Stimulated activated CD4-positive, alpha-beta T cell treated with anti-CD3 and anti-CD28 coated beads, Interleukin-1b, Interleukin-23, amount 100 ng/mL, for 4 hours (primary cell): Measurements from ENCODE around the gene LAMB1.
"Not testable (repeated sequence)": the region's sequence is repeated elsewhere in the genome, so short reads cannot be mapped to it uniquely, and the experiment has no call there.

Source experiments
- DNase-seq, 2 donors: peaks; one replicate each; pipeline ENCODE4 v3.0.0-alpha.2; 2020; ENCODE audit warnings: low read depth in 2 of 2

LAMB1 gene

DNA sequence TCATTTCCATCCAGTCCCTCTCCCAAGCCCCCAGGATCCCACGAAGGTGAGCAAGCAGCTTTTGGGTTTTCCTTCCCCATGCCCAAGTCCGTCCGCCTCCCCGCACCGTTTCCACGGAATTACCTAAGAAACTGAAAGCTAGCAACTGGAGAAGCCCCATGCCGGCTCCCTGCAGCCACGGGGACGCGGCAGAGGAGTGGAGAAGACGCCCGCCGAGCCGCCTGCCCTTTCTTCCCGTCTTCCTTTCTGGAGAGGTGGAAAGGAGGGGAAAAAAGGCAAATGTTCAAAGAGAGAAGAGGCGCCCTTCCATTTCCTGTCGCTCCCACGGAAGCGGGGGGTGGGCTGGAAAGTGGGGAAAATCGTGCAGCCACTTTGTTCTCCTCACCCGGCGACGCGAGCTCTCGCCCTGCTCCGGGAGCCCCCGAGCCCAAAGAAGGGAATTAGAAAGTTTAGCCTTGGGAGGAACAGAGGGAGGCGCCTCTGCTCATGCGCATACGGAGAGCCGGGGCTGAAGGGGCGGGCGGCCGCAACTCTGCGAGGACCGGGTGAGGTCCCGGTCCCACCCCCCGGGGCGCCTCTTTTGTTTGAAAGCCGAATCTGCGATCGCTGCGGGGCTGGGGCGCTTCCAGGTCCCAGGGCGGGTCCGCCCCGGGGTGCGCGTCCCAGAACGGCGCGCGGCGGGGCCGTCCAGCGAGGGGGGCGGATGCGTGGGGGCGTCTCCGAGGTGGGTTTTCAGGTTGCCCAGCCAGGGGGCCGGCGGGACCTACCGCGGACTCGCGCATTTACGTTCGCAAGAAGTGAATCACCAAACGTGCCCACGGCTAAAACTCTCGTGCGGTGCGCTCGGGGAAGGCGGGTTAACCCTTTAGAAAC, at the start of gene LAMB1:
TSS of gene LAMB1 (minus strand) at position 436 of the 873 bp plus-strand sequence. CDS start at position 160, 276 bp downstream.
- DNase-seq = no peak

DNA sequence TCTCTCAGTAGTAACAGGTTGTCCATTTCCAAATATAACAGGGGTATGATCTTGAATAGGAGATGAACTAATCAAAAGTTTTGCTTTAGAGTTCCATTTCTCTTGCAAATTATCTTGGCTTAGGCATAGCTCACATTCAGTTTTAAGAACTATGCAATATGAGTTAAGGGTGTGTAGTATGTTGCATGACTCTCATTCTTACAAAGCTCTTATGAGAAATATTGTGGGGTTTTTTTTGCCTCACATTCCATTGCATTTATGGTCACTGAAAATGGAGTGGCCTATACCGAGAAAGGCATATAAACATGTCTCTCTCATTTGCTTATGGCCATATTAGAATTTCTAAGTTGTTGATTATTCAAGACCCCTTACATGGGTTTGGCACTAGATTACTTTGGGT, 48.5 kb upstream of the LAMB1 start:
- DNase-seq = no peak

DNA sequence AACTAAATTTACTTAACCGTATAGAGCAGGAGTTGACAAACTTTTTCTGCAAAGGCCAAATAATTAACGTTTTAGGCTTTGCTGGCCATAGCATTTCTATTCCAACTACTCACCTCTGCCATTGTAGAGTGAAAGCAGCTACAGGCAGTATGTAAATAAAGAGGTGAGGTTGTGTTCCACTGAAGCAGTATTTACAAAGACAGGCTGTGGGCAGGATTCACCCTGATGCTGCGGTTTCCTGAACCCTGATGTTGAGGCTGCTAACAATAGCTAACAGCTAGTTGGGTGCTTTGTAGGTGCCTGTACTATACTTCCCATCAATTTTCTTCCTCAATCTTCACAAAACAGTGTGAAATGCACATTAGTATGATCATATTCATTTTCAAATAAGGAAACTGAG, 47.0 kb upstream of the LAMB1 start:
- no peak for DNase-seq

DNA sequence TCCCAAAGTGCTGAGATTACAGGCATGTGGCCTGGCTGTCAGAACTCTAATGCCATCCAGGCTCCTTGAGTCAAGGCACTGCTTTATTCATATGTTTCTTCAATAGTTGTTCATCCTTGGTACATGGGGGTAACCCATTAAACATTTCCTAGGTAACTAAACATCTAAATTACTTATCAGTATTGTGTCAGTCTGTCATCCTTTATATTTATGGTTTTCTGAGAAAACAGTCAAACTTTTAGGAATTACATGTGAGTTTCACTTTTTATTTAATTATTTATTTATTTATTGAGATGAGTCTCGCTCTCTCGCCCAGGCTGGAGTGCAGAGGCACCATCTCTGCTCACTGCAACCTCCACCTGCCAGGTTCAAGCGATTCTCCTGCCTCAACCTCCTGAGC, 45.5 kb upstream of the LAMB1 start:
- DNase-seq = no peak

DNA sequence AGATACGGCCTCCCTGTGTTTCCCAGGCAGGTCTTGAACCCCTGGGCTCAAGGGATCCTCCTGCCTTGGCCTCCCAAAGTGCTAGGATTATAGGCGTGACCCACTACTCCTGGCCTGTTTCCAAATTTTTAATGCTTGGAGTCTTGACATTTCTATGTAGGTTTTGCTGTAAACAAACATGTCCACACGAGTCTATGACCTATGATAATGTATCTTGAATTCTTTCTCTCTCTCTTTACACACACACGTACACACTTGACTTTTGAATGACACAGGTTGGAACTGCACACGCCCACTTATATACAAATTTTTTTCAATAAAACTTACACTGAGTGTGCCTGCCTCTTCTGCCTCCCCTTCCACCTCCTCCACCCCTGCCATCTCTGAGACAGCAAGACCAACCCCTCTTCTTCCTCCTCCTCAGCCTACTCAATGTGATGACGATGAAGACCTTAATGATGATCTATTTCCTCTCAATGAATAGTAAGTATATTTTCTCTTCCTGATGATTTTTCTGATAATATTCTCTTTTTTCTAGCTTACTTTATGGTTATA, 44.1 kb upstream of the LAMB1 start:
- DNase-seq = no peak

DNA sequence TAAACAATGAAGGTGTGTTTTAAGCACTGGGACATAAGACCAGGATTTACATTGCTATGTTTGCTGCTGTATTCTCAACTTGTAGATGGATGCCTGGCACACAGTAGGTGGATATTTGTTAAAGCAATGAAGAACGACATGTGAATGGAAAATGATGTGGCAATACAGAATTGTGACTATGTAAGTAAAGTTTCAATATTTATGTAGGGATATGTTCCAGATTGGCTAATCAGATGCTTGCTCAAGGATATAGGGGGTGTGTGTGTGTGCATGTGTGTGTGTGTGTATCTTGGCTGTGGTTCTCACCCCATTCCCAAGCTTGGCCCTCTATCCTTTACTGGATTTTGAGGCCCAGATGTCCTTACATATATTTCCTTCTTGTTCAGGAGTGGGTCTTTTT, 42.7 kb upstream of the LAMB1 start:
- no peak for DNase-seq

DNA sequence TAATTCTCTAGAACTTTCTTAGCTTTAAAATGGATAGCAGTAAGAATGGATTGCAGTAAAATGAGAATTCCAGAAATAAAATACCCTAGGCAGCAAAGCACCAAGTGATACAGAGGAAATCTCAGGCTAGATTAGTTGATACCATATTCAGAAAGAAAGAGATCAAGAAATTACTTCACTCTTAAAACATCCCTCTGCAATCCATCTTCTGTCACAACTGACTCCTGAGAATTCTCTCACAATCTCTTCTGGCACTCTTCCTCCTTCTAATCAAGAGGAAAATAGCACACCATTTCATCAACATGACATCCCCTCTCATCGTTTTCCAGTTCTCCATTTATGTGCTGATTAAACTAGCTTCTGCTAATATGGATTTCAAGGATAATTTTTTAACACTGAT, 42.2 kb upstream of the LAMB1 start:
- no peak for DNase-seq

DNA sequence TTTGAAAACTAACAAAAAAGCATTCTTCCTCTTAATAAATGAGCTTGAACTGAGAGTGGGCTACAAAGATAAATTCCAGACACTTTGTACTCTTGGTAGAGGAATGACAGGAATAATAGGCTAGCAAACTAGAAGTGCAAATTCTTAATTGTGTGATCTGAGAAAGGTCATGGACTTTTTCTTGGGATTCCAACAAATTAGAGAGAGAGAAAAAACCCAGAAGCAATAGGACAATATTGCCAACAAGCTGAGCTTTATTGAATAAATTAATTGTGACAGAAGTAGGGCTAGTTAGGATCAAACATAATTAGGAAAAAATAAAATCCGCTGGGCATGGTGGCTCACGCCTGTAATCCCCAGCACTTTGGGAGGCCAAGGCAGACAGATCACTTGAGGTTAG, 41.4 kb upstream of the LAMB1 start:
- DNase-seq = no peak

DNA sequence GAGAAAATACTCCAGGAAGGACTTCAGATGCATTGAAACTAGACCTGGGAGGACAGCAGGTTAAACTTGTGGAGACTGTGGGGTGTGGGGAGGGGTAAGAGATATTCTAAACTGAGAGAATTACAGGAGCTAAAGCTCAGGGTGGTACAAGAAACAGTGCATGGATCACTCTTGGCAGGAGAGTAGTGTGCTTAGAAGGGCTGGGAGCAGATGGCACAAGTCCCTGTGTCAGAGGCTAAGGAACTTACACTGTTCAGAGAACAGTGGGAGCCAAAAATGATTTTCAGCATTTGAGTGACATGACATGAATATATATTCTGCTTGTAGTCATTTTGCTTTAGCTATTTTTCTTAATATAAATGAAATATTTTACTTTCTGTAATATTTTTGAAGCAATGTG, 36.0 kb upstream of the LAMB1 start:
- no peak for DNase-seq

DNA sequence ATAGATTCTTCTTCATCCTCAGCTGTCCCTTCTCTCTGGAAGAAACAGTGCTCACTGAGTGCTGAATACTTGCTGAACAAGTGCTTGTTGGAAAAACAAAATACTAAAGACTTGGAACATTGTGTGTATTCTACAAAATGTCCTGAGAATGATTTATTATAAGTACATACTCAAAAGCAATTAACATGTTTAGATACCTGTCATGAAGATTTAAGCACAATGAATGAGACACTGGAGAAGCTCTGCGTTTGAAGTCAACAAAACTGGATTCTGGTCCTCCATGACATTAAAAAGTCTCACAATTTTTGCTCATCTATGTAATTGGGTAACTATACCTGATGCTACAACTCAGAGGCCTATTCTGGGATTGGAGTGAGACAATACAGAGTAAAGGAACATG, 34.8 kb upstream of the LAMB1 start:
- no peak for DNase-seq

DNA sequence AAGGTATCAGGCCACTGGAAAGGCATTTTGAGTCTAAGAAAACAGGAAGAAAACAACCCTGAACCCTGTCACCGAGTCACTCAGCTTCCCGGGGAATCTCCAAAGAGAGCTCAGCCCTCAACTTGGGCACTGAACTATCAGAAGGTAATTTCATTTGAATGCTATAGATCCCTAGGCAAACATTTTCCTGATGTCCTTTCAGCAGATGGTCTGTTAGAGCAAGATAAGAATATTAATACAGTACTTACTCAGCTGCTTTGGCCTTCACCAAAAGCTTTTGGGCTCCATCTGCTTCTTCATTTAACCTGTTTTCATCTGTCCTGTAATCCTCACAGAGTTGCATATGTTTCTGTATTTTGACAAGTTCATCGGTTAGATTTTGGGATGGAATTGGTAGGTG, 34.2 kb upstream of the LAMB1 start:
- DNase-seq = no peak

DNA sequence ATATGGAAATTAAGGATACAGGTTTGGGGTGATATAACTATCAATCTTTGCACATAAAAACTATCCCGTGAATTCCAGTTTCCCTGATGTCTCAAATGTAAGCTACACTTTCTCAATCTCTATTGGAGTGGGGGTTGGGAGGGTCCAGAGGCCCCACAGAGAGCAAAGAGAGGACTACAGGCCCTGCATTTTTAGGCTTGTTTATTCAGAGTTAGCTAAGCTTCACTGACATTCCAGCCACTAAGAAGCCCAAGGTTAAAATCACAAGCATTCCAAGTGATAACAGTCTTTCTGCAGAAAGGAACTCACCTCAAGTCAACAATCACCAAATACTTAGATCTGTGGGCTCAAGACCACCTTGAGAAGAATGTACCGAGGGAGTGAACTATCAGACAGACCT, 31.6 kb upstream of the LAMB1 start:
- no peak for DNase-seq

DNA sequence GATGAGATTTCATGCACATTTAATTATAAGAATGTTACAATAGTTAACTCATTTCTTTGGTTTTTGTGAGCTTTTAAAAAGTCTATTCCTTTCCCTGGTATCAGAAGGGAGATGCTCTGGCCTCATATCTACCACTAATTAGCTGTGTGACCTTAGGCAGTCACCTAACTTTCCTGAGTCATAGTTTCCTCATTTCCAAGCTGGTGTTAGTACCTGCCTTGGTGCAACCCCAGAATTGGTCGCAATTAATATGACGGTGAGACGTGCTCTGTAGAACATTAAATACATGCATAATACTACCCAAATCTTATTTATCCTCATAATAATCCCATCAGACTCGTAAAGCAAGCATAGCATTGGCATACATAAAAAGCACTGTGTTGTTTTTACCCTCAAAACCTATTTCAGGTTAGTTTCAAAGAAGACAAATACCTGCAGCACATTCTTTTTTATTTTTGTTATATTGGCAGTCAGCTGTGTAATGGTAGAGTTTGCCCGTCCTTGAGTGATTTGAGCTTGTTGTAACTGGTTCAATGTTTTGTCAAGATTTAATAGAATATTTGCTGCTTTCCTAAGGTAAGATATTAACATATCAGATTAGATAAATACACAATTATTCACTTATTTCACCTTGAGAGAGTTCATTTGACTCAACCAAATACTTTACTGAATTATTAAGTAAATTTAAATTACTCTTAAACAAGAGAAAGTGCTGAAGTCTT, 31.0 kb upstream of the LAMB1 start:
- no peak for DNase-seq

DNA sequence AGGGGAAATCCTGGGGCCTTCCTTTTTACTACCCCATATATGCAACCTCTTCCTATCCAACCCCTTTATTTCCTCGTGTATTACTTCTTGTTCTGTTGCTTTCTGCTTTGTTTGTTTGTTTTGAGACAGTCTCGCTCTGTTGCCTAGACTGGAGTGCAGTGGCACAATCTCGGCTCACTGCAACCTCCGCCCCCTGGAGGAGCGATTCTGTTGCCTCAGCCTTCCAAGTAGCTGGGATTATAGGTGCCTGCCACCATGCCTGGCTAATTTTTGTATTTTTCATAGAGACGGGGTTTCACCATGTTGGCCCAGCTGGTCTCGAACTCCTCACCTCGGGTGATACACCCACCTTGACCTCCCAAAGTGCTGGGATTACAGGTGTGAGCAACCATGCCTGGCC, 30.3 kb upstream of the LAMB1 start:
- not testable (repeated sequence) for DNase-seq

DNA sequence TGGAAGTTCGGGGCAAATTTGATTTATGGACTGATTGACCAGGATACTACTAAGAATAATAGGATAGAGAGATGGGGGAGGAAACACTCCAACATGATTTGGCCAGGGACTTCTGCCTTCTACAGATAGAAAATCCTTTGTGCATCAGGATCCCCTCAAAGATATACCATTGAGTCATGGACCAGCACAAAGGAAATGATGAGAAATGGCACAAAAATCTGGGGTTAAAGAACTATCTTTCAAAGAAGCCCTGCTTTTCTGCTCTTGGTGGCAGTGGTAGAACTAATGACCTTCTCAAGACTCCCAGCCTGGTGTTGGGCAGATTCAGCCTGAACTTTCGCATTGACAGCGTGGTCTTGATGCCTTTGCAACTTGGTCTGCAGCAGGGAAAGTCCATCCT, 27.6 kb upstream of the LAMB1 start:
- DNase-seq = no peak

DNA sequence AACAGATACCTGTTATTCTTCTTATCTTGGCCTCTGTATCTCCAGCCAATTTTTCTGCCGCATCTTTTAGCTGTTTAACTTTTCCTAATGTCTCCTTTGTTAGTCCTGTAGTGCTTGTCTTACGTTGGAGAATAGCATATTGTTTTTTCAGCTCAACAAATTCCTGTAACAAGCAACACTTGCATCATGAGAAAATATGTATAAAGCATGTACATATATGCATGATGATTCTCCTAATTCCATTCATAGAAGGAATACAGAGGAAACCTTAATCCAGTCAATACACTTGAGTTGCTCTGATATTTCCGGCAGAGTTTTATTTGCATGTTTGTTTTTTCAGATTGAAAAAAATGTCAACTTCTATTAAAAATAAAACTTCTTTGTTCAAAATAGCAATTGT, 26.1 kb upstream of the LAMB1 start:
- no peak for DNase-seq

DNA sequence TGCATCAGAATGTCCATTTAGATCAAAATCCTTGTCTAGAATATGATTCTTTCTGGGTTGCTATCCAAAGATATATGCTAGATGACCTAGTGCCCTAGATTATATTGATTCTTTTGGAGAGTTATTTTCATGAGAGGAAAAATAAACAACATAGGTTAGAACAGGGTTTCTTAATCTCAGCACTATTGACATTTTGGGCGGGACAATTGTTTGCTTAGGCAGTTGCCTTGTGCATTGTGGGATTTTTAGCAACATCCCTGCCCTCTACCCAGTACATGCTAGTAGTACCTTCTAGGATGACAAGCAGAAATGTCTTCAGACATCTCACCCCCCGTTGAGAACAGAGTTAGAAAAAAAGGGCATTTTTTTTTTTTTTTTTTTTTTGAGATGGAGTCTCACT, 25.1 kb upstream of the LAMB1 start:
- DNase-seq = no peak

DNA sequence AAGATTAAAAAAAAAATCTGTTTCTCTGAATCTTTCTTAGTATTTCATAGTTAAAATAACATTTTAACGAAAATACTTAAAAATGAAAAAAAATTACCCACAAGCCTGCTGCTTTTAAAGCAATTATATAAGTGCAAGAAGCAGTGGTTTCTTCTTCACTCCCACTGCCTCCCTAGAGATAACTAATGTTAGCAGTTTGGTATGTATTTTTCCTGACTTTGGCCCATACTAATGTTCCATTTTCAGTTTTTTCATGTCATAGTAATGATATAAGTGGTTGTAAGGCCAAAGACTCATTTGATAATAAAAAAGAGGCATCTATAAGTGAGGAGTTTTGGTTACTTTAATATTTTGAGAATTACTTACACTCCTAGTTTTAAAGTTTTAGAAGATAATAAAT, 24.3 kb upstream of the LAMB1 start:
- DNase-seq = no peak

DNA sequence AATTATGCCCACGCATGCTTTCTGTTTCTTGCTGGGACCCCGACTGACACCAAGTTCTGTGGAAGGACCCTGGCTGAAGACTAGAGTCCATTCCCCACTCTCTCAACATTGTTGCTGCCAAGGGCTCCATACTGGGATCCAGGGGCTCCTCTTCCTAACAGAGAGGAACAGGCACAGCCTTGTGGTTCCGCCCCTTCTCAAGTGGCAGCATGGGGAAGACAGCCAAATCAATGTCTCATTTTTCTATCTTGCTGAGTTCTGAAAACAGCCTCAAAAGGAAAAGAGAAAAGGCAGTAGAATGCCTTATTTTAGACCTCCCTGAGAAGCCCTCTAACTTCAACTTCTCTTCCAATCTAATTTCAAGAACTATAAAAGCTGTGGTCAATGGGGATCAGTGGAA, 23.7 kb upstream of the LAMB1 start:
- DNase-seq = no peak

DNA sequence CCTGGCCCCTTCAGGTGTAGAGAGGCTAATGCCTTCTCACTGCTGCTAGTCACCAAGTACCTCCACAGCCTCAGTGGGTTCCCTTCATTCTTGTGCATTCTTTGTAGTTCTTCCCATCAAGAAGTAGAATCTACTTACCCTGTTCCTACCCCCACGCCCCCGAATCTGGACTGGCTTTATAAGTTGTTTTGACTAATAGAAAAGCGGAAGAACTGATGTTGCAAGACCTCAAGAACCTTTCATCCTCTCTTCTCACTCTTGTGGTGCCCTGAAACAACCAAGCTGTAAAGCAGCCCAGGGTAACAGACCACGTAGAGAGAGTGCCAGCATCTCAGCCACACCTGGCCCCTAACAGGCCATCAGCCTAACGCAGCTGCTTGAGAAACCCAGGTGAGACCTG, 23.2 kb upstream of the LAMB1 start:
- no peak for DNase-seq

DNA sequence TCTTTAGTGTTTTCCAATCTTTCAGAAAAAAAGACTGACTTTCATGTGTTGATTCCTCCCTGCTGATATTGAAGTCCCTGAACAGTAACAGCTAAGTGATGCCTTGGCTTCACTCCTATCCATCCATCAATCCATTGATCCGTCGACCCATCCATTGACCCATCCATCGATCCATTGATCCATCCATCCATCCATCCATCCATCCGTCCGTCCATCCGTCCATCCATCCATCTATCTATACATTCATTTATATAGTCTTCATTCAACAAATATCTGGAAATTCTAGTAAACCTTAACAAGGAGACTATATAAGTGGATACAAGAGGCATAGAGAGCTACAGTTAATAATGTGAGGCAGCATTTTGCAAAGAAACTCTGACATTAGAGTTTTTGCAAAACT, 21.6 kb upstream of the LAMB1 start:
- DNase-seq = no peak

DNA sequence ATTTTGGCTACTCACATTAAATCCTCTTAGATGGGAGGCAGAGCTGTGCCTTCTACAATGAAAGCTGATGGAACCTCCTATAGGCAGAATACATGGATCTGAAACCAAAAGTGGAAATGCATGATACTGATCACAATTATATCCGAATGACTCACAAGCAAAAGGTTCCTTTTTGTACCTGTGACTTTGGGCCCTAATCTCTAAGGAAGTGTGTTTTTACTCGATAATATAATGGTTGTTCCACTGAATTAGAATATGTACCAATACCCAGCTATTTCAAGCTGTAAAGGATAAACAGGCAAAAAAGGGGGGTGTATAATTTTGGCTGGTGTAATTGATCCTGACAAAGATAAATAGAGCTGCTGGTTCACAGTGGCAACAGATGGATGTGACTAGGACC, 17.6 kb upstream of the LAMB1 start:
- DNase-seq = no peak

DNA sequence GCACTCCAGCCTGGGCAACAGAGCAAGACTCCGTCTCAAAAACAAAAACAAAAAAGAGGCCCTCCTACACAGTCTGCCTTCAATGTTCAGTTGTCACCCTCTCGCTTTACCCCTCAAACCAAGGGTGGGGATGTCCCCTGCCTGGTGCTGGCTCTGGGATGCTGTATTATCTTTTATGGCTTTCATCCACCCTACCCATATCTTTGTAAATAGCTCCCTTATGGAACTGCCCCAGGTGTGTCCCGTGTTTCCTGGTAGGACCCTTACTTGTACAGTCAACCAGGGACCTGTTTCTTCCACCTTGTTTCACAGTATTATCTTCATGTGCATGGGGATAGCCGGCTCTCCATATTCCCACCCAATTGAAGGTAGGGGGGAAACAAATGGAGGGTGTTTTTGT, 15.7 kb upstream of the LAMB1 start:
- no peak for DNase-seq
